Measurements from ENCODE around the gene TCF7L2.

The TCF7L2 gene

DNA sequence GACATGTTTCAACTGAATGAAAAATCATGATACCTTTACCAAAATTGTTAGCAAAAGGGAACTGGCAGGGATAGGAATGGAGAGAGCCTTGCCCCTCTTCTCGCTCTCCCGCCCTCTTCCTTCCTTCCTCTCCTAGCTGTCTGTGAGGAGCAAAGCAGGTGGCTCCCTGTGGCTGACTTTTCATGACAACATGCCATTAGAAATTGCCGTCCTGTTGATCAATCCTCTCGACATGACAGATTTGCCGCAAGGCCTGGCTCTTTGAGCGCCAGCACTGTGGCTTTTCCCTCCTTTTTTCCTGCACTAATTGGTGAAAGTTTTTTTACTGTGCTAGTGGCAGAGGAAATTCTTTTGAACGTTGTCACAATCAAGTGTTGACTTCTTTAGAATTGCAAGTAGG, 171.1 kb downstream of the TCF7L2 start:
- no peak overlapping the region for H3K9ac ChIP-seq (ENCODE audit: low read length)
- H3K9me3 ChIP-seq (ENCODE audit: insufficient read depth, low read length), result no peaks in the 10 kb centered on the region
- no peaks in the 10 kb centered on the region for H3K27me3 ChIP-seq (ENCODE audit: low read length)
- no peaks in the 10 kb centered on the region for H3K36me3 ChIP-seq (ENCODE audit: low read length)
- H2AFZ ChIP-seq (ENCODE audit: low read depth, low read length, severe bottlenecking), result no peak overlapping the region
- no peak overlapping the region for H3K27ac ChIP-seq (ENCODE audit: low read depth, low read length)
- no peaks in the 10 kb centered on the region for H3K9me2 ChIP-seq (replicated peaks; ENCODE audit: insufficient read depth, low read length)
- H3K4me3 ChIP-seq (ENCODE audit: insufficient read depth, low read length, poor library complexity, severe bottlenecking), result no peak overlapping the region
- no peak for TF ChIP-seq EZH2phosphoT487 (conservative IDR thresholded peaks at IDR 0.05; ENCODE audit: low read length)
- TF ChIP-seq, protein P1, sequence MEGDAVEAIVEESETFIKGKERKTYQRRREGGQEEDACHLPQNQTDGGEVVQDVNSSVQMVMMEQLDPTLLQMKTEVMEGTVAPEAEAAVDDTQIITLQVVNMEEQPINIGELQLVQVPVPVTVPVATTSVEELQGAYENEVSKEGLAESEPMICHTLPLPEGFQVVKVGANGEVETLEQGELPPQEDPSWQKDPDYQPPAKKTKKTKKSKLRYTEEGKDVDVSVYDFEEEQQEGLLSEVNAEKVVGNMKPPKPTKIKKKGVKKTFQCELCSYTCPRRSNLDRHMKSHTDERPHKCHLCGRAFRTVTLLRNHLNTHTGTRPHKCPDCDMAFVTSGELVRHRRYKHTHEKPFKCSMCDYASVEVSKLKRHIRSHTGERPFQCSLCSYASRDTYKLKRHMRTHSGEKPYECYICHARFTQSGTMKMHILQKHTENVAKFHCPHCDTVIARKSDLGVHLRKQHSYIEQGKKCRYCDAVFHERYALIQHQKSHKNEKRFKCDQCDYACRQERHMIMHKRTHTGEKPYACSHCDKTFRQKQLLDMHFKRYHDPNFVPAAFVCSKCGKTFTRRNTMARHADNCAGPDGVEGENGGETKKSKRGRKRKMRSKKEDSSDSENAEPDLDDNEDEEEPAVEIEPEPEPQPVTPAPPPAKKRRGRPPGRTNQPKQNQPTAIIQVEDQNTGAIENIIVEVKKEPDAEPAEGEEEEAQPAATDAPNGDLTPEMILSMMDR (IDR thresholded peaks at IDR 0.05; ENCODE audit: insufficient read depth, low read length, poor library complexity, severe bottlenecking), result no peak
- H3K79me2 ChIP-seq (ENCODE audit: insufficient read depth, low read length), result no peaks in the 10 kb centered on the region
- no peak overlapping the region for H3K4me2 ChIP-seq (ENCODE audit: low read depth, low read length, poor library complexity, severe bottlenecking)
- no peaks in the 10 kb centered on the region for H3F3A ChIP-seq (ENCODE audit: insufficient read depth)
- no peaks in the 10 kb centered on the region for H4K20me1 ChIP-seq (ENCODE audit: low read depth, low read length)

DNA sequence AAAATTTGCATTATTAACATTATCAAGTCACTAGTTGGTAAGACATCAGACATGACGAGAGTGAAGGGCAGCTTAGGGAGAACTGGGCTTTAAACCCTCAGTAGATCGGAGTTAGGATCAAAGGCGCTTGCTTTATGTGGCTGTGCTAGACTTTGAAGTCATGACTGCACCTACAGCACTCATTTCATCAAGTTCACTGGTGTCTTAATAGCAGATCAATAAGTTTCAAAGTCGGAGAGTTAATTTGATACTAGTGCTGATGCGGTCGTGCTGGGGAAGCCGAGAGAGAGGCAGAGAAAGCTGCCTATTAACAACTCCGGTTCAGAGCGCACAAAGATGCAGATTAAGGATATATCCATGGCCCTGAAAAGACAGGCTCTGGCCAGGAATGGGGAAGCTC, 172.9 kb downstream of the TCF7L2 start:
- H3F3A ChIP-seq (ENCODE audit: insufficient read depth), result no peaks in the 10 kb centered on the region
- no peaks in the 10 kb centered on the region for H3K27me3 ChIP-seq (ENCODE audit: low read length)
- no peak overlapping the region for H3K9ac ChIP-seq (ENCODE audit: low read length)
- no peaks in the 10 kb centered on the region for H3K36me3 ChIP-seq (ENCODE audit: low read length)
- no peak overlapping the region for H3K4me3 ChIP-seq (ENCODE audit: insufficient read depth, low read length, poor library complexity, severe bottlenecking)
- no peak for TF ChIP-seq EZH2phosphoT487 (conservative IDR thresholded peaks at IDR 0.05; ENCODE audit: low read length)
- TF ChIP-seq, protein P1 (IDR thresholded peaks at IDR 0.05; ENCODE audit: insufficient read depth, low read length, poor library complexity, severe bottlenecking), result no peak
- H2AFZ ChIP-seq (ENCODE audit: low read depth, low read length, severe bottlenecking), result no peak overlapping the region
- no peak overlapping the region for H3K27ac ChIP-seq (ENCODE audit: low read depth, low read length)
- no peaks in the 10 kb centered on the region for H3K79me2 ChIP-seq (ENCODE audit: insufficient read depth, low read length)
- no peaks in the 10 kb centered on the region for H3K9me2 ChIP-seq (replicated peaks; ENCODE audit: insufficient read depth, low read length)
- H3K4me2 ChIP-seq (ENCODE audit: low read depth, low read length, poor library complexity, severe bottlenecking), result no peak overlapping the region
- H4K20me1 ChIP-seq (ENCODE audit: low read depth, low read length), result no peaks in the 10 kb centered on the region
- H3K9me3 ChIP-seq (ENCODE audit: insufficient read depth, low read length), result no peaks in the 10 kb centered on the region

DNA sequence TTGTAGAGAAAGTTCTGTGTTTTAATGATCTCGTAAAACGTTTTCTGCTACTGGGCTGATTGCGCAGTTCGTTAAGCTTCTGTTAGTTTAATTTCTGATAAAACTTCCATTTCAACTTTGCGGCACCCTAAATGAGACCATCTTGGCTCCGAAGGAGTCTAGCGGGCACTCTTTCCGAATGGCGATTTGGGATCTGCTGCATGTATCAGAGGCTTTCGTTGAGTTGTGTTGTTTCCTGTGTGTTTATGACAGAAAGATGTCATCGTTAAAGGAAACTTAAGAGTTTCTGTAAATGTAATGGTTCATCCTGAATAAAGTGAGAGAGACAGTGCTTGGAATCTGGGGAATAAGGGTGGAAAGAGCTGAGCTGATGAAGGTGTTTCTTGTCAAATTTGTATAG, 174.7 kb downstream of the TCF7L2 start:
- Histone ChIP-seq H3K36me3 (ENCODE audit: low read length) (no peaks in the 10 kb centered on the region), H3K79me2 (ENCODE audit: insufficient read depth, low read length) (no peaks in the 10 kb centered on the region), H3K4me2 (ENCODE audit: low read depth, low read length, poor library complexity, severe bottlenecking) (no peak overlapping the region), H2AFZ (ENCODE audit: low read depth, low read length, severe bottlenecking) (no peak overlapping the region), H3F3A (ENCODE audit: insufficient read depth) (no peaks in the 10 kb centered on the region), H3K27me3 (ENCODE audit: low read length) (no peaks in the 10 kb centered on the region), H4K20me1 (ENCODE audit: low read depth, low read length) (no peaks in the 10 kb centered on the region), H3K27ac (ENCODE audit: low read depth, low read length) (no peak overlapping the region), H3K4me3 (ENCODE audit: insufficient read depth, low read length, poor library complexity, severe bottlenecking) (no peak overlapping the region), H3K9me2 (replicated peaks; ENCODE audit: insufficient read depth, low read length) (no peaks in the 10 kb centered on the region), H3K9me3 (ENCODE audit: insufficient read depth, low read length) (no peaks in the 10 kb centered on the region), H3K9ac (ENCODE audit: low read length) (no peak overlapping the region)
- no peak for TF ChIP-seq EZH2phosphoT487 (conservative IDR thresholded peaks at IDR 0.05; ENCODE audit: low read length)
- TF ChIP-seq, protein P1 (IDR thresholded peaks at IDR 0.05; ENCODE audit: insufficient read depth, low read length, poor library complexity, severe bottlenecking), result no peak

All from SU-DHL-6 (cell line).